Raji (cell line): ENCODE data around the gene IGSF23.

Experiments used
- POLR2A ChIP-seq: IDR thresholded peaks from 2 replicates; pipeline ENCODE4 v1.6.1; 2011; ENCODE audit warnings: low read depth, low read length, control low read depth; ENCODE audit not compliant: insufficient read depth

Gene IGSF23

GRCh38 chr19:44663996-44664395, 50.6 kb downstream of the IGSF23 start:
- no peak for TF ChIP-seq POLR2A

GRCh38 chr19:44664976-44665375, 51.6 kb downstream of the IGSF23 start:
- no peak for TF ChIP-seq POLR2A

- TF ChIP-seq POLR2A, result no peak
Observed at GRCh38 chr19:44666852-44667556, 53.6 kb downstream of the IGSF23 start.

- TF ChIP-seq POLR2A, result no peak
Observed at GRCh38 chr19:44668985-44669764, 55.8 kb downstream of the IGSF23 start.

GRCh38 chr19:44671400-44671799, 58.0 kb downstream of the IGSF23 start, which contains the start of gene CEACAM19:
Gene CEACAM19 (plus strand): TSS chr19:44671482. CDS start chr19:44671932, 450 bp downstream.
- TF ChIP-seq POLR2A, result no peak

- TF ChIP-seq POLR2A, result no peak
Observed at GRCh38 chr19:44672226-44672625, 58.9 kb downstream of the IGSF23 start.

GRCh38 chr19:44673510-44673909, 60.1 kb downstream of the IGSF23 start:
- TF ChIP-seq POLR2A, result no peak

- TF ChIP-seq POLR2A, result no peak
Observed at GRCh38 chr19:44675521-44675920, 62.2 kb downstream of the IGSF23 start.

GRCh38 chr19:44677019-44677811, 63.9 kb downstream of the IGSF23 start:
- no peak for TF ChIP-seq POLR2A

- no peak for TF ChIP-seq POLR2A
Observed at GRCh38 chr19:44680536-44680935, 67.2 kb downstream of the IGSF23 start.

- TF ChIP-seq POLR2A, result no peak
Observed at GRCh38 chr19:44681992-44682790, 68.8 kb downstream of the IGSF23 start.

- no peak for TF ChIP-seq POLR2A
Observed at GRCh38 chr19:44682807-44683206, 69.4 kb downstream of the IGSF23 start.

GRCh38 chr19:44683434-44684210, 70.3 kb downstream of the IGSF23 start:
- TF ChIP-seq POLR2A, result no peak
